Testis (tissue), 2 donors: Measurements from ENCODE around the gene CKAP4.

Experiments used
- POLR2A ChIP-seq: fragments of 450-650 bp; IDR thresholded peaks from one replicate; pipeline ENCODE4 v1.6.1; 2017; ENCODE audit warnings: antibody characterized with exemption, mild to moderate bottlenecking, moderate library complexity
- TF ChIP-seq, protein P1 (sequence below), 3 experiments: fragments of 450-650 bp in 2 of 3; fragments of 200-600 bp in 1 of 3; sonication (generic) in 1 of 3; IDR thresholded peaks; one replicate each; pipeline ENCODE4 v1.5.1; 2016 to 2019; ENCODE audit warnings: antibody characterized with exemption in 3 of 3, mild to moderate bottlenecking in 2 of 3, moderate library complexity in 1 of 3

DNA sequence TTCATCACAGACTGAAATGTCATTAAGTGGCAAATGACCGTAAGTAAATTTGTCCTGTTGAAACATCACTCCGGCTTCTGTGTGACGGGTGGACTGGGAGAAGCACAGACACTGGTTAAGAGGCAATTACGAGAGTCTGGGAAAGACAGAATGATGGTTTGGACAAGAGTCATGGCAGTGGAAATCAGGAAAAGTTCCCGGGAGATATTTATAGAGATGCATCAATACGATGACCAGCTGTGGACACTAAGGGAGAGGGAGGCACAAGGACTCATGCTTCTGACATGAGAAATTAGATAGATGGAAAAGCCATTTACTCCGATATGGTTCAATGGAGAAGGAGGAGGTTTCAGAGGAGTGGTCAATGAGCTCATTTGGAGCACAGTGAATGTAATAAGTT, 27.3 kb downstream of the CKAP4 start:
- TF ChIP-seq, protein P1, sequence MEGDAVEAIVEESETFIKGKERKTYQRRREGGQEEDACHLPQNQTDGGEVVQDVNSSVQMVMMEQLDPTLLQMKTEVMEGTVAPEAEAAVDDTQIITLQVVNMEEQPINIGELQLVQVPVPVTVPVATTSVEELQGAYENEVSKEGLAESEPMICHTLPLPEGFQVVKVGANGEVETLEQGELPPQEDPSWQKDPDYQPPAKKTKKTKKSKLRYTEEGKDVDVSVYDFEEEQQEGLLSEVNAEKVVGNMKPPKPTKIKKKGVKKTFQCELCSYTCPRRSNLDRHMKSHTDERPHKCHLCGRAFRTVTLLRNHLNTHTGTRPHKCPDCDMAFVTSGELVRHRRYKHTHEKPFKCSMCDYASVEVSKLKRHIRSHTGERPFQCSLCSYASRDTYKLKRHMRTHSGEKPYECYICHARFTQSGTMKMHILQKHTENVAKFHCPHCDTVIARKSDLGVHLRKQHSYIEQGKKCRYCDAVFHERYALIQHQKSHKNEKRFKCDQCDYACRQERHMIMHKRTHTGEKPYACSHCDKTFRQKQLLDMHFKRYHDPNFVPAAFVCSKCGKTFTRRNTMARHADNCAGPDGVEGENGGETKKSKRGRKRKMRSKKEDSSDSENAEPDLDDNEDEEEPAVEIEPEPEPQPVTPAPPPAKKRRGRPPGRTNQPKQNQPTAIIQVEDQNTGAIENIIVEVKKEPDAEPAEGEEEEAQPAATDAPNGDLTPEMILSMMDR (IDR thresholded peaks at IDR 0.05), result no peak
- no peak for TF ChIP-seq POLR2A
